SK-N-SH (cell line): ENCODE results near the gene RBM4. TPM values are rescaled to one million over a fixed set of nuclear protein-coding genes. Genes with fewer than 3 reads are reported as not detected.

ENCODE experiments used
- CTCF ChIA-PET: fragments of 300-600, 350-600 bp; formaldehyde crosslinking; extraction: SDS; loops from one replicate; lab custom pipeline; 2021; lab: Yijun Ruan, JAX
- POLR2A ChIA-PET: fragments of 350-600 bp; sonication (Branson Sonifier 250); formaldehyde crosslinking; extraction: SDS; loops from one replicate; lab custom pipeline; 2020; ENCODE audit warnings: antibody characterized with exemption, inconsistent platforms; lab: Yijun Ruan, JAX
- DNase-seq: peaks from one replicate; pipeline ENCODE4 v3.0.0; 2012
- H2AFZ ChIP-seq: fragments of 200-600 bp; sonication (generic); 2 replicates; pipeline ENCODE4 v1.8.1; 2016; ENCODE audit warnings: antibody characterized with exemption, mild to moderate bottlenecking, low read depth
- H3F3A ChIP-seq: fragments of 200-600 bp; sonication (generic); replicated peaks from 2 replicates; pipeline ENCODE3; 2016; ENCODE audit warnings: antibody characterized with exemption, mild to moderate bottlenecking; ENCODE audit not compliant: insufficient read depth
- H3K27ac ChIP-seq, 2 experiments: fragments of 200-500 bp in 1 of 2; fragments of 200-600 bp in 1 of 2; sonication (Bioruptor generic) in 1 of 2; sonication (generic), shearing (Covaris generic) in 1 of 2; 2 replicates each; pipeline versions ENCODE4 v1.5.1 to v1.6.1; 2014 to 2016; ENCODE audit warnings: low read depth in 2 of 2, inconsistent platforms in 1 of 2, low read length in 1 of 2, mild to moderate bottlenecking in 1 of 2, mixed read lengths in 1 of 2
- H3K27me3 ChIP-seq: fragments of 200-600 bp; sonication (generic), shearing (Covaris generic); 2 replicates; pipeline ENCODE4 v1.6.1; 2016; ENCODE audit warnings: mixed run types; ENCODE audit not compliant: insufficient read depth
- H3K36me3 ChIP-seq, 2 experiments: fragments of 200-500 bp in 1 of 2; fragments of 200-600 bp in 1 of 2; sonication (Bioruptor generic) in 1 of 2; sonication (generic) in 1 of 2; replicated peaks in 1 of 2; 2 replicates each; pipeline versions ENCODE3 to v1.5.1; 2014 to 2016; ENCODE audit warnings: low read length in 1 of 2, mild to moderate bottlenecking in 1 of 2; ENCODE audit not compliant: insufficient read depth in 2 of 2, control insufficient read depth in 1 of 2
- H3K4me1 ChIP-seq, 2 experiments: fragments of 200-500 bp in 1 of 2; fragments of 200-600 bp in 1 of 2; sonication (Bioruptor generic) in 1 of 2; sonication (generic), shearing (Covaris generic) in 1 of 2; 2 replicates each; pipeline versions ENCODE4 v1.5.1 to v1.6.1; 2014 to 2016; ENCODE audit warnings: low read depth in 1 of 2, low read length in 1 of 2, mixed run types in 1 of 2; ENCODE audit not compliant: insufficient read depth in 2 of 2, control insufficient read depth in 1 of 2
- H3K4me2 ChIP-seq: fragments of 200-600 bp; sonication (generic), shearing (Covaris generic); 2 replicates; pipeline ENCODE4 v1.6.1; 2017; ENCODE audit warnings: mixed run types
- H3K4me3 ChIP-seq, 2 experiments: fragments of 200-500 bp in 1 of 2; fragments of 200-600 bp in 1 of 2; sonication (Bioruptor generic) in 1 of 2; sonication (generic), shearing (Covaris generic) in 1 of 2; 2 replicates each; pipeline versions ENCODE4 v1.5.1 to v1.8.1; 2014 to 2016; ENCODE audit warnings: low read depth in 2 of 2, inconsistent platforms in 1 of 2, low read length in 1 of 2, mild to moderate bottlenecking in 1 of 2, mixed read lengths in 1 of 2, moderate library complexity in 1 of 2
- H3K79me2 ChIP-seq: fragments of 200-600 bp; sonication (generic); 2 replicates; pipeline ENCODE4 v1.8.1; 2017; ENCODE audit warnings: mild to moderate bottlenecking; ENCODE audit not compliant: insufficient read depth
- H3K9ac ChIP-seq: fragments of 200-600 bp; sonication (generic); 2 replicates; pipeline ENCODE4 v1.6.1; 2017; ENCODE audit warnings: mixed run types
- H3K9me2 ChIP-seq: fragments of 200-600 bp; sonication (generic); 2 replicates; pipeline ENCODE4 v1.6.1; 2017; ENCODE audit warnings: mixed run types
- H3K9me3 ChIP-seq: fragments of 200-600 bp; sonication (generic); 2 replicates; pipeline ENCODE4 v1.6.1; 2017; ENCODE audit warnings: mixed run types, mild to moderate bottlenecking, moderate library complexity
- H4K20me1 ChIP-seq: fragments of 200-600 bp; sonication (generic); 2 replicates; pipeline ENCODE4 v1.6.1; 2017; ENCODE audit warnings: mild to moderate bottlenecking, mixed run types; ENCODE audit not compliant: insufficient read depth
- CHD2 ChIP-seq: fragments of 150-350 bp; IDR thresholded peaks from 2 replicates; pipeline ENCODE4 v1.6.1; 2018; ENCODE audit warnings: low read length; ENCODE audit not compliant: partially characterized antibody
- EP300 ChIP-seq, 2 experiments: IDR thresholded peaks; 2 replicates each; pipeline versions ENCODE4 v1.4.0 to v1.6.1; 2012; ENCODE audit warnings: borderline replicate concordance in 1 of 2, low read depth in 1 of 2, low read length in 1 of 2
- EZH2phosphoT487 ChIP-seq: fragments of 200-600 bp; sonication (generic); IDR thresholded peaks from 2 replicates; pipeline ENCODE4 v1.6.1; 2017; ENCODE audit warnings: low read depth, mixed run types, mild to moderate bottlenecking, antibody characterized with exemption, moderate library complexity, borderline replicate concordance
- FOSL2 ChIP-seq: IDR thresholded peaks from 2 replicates; pipeline ENCODE4 v1.4.0; 2012; ENCODE audit warnings: low read depth, mild to moderate bottlenecking, moderate library complexity, borderline replicate concordance
- FOXM1 ChIP-seq: IDR thresholded peaks from 2 replicates; pipeline ENCODE4 v1.4.0; 2012; ENCODE audit warnings: low read depth, mild to moderate bottlenecking
- GABPA ChIP-seq: IDR thresholded peaks from 2 replicates; pipeline ENCODE4 v1.4.0; 2012; ENCODE audit warnings: low read depth, mild to moderate bottlenecking
- JUND ChIP-seq: IDR thresholded peaks from 2 replicates; pipeline ENCODE4 v1.4.0; 2012
- MXI1 ChIP-seq: IDR thresholded peaks from 2 replicates; pipeline ENCODE4 v1.6.1; 2012; ENCODE audit warnings: mild to moderate bottlenecking, low read depth, low read length, improper control_type of control experiment
- NFIC ChIP-seq: IDR thresholded peaks from 2 replicates; pipeline ENCODE4 v1.4.0; 2012; ENCODE audit warnings: borderline replicate concordance
- PBX3 ChIP-seq: IDR thresholded peaks from 2 replicates; pipeline ENCODE4; 2012
- RFX5 ChIP-seq: IDR thresholded peaks from 2 replicates; pipeline ENCODE4 v1.6.1; 2012; ENCODE audit warnings: mild to moderate bottlenecking, improper control_type of control experiment, low read length
- RXRA ChIP-seq: IDR thresholded peaks from 2 replicates; pipeline ENCODE4 v1.4.0; 2012; ENCODE audit warnings: low read depth, mild to moderate bottlenecking, borderline replicate concordance
- SMC3 ChIP-seq: IDR thresholded peaks from 2 replicates; pipeline ENCODE4 v1.6.1; 2012; ENCODE audit warnings: low read depth, low read length, improper control_type of control experiment
- TAF1 ChIP-seq: IDR thresholded peaks from 2 replicates; pipeline ENCODE4 v1.6.1; 2012; ENCODE audit warnings: low read depth, mild to moderate bottlenecking, low read length, moderate library complexity, borderline replicate concordance
- USF1 ChIP-seq: IDR thresholded peaks from 2 replicates; pipeline ENCODE4 v1.4.0; 2012; ENCODE audit warnings: low read depth, borderline replicate concordance
- WGBS: methylation state at CpG from one replicate; pipeline ENCODE4 v1.1.6; 2017; ENCODE audit warnings: low lambda C conversion rate; 5-methylcytosine and 5-hydroxymethylcytosine counted together
- polyA plus RNA-seq, 3 experiments: library from polyadenylated mRNA; depleted of rRNA; stranded (reverse); fragments of >200 nt; gene quantifications; 2 replicates each; pipeline ENCODE4 v1.2.3, GENCODE V29; 2012
- TF ChIP-seq, protein P1 (sequence below): fragments of 200-600 bp; sonication (generic); IDR thresholded peaks from 2 replicates; pipeline ENCODE4 v1.6.1; 2017; ENCODE audit warnings: antibody characterized with exemption, mild to moderate bottlenecking, moderate library complexity
- TF ChIP-seq, protein P2 (sequence below): fragments of 150-350 bp; IDR thresholded peaks from 2 replicates; pipeline ENCODE4 v1.6.1; 2016; ENCODE audit warnings: mild to moderate bottlenecking, low read depth, low read length
- TF ChIP-seq, protein P3 (sequence below): IDR thresholded peaks from 2 replicates; pipeline ENCODE4 v1.6.1; 2012; ENCODE audit warnings: mild to moderate bottlenecking, low read depth, low read length, moderate library complexity

The RBM4 gene
- polyA plus RNA-seq, 1 of the 3 experiments (the other 2 are of a cell fraction) = 202 TPM

- 75% methylated on average over 4 of the region's 4 CpGs for WGBS
- Histone ChIP-seq H3K4me2 (no peak overlapping the region), H4K20me1 (no peaks in the 10 kb centered on the region), H3K9me3 (no peaks in the 10 kb centered on the region), H3F3A (peaks cover 2% of the 10 kb centered on the region), H3K36me3 (peaks cover 0 to 10% of the 10 kb centered on the region in 2 experiments), H3K9ac (no peak overlapping the region), H3K27ac (no peak overlapping the region), H3K27me3 (no peaks in the 10 kb centered on the region), H3K4me1 (no peaks in the 10 kb centered on the region), H3K79me2 (peaks cover 4% of the 10 kb centered on the region; the same call in 1 of the 2 replicates), H2AFZ (no peak overlapping the region), H3K4me3 (no peak overlapping the region), H3K9me2 (no peaks in the 10 kb centered on the region)
- POLR2A ChIA-PET = no interaction called here
- CTCF ChIA-PET = interaction anchor here (1.7 kb wide), 1 partner anchor 31 kb away, joined by 3 read pairs; no protein-coding TSS in a partner anchor
- TF ChIP-seq RFX5 = no peak
- no peak for TF ChIP-seq NFIC
- no peak for TF ChIP-seq GABPA
- no peak for TF ChIP-seq FOXM1
- TF ChIP-seq, protein P1, sequence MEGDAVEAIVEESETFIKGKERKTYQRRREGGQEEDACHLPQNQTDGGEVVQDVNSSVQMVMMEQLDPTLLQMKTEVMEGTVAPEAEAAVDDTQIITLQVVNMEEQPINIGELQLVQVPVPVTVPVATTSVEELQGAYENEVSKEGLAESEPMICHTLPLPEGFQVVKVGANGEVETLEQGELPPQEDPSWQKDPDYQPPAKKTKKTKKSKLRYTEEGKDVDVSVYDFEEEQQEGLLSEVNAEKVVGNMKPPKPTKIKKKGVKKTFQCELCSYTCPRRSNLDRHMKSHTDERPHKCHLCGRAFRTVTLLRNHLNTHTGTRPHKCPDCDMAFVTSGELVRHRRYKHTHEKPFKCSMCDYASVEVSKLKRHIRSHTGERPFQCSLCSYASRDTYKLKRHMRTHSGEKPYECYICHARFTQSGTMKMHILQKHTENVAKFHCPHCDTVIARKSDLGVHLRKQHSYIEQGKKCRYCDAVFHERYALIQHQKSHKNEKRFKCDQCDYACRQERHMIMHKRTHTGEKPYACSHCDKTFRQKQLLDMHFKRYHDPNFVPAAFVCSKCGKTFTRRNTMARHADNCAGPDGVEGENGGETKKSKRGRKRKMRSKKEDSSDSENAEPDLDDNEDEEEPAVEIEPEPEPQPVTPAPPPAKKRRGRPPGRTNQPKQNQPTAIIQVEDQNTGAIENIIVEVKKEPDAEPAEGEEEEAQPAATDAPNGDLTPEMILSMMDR = no peak
- TF ChIP-seq PBX3 = no peak
- no peak for TF ChIP-seq EP300 (IDR thresholded peaks at IDR 0.05; ENCODE audit: borderline replicate concordance in 1 of 2, low read depth in 1 of 2, low read length in 1 of 2)
- TF ChIP-seq TAF1 = no peak
- no peak for TF ChIP-seq SMC3
- no peak for DNase-seq
Observed at GRCh38 chr11:66609721-66610617, 28.5 kb upstream of the RBM4 start.

GRCh38 chr11:66612458-66612857 lies 26.0 kb upstream of the RBM4 start:
- DNase-seq = no peak
- no peak overlapping the region for H2AFZ ChIP-seq
- peaks cover 22% of the 10 kb centered on the region for H3K79me2 ChIP-seq
- peaks cover 7% of the 10 kb centered on the region for H4K20me1 ChIP-seq
- no peaks in the 10 kb centered on the region for H3K36me3 ChIP-seq
- 100% methylated on average over 1 of the region's 1 CpG for WGBS
- H3K27me3 ChIP-seq = no peaks in the 10 kb centered on the region
- H3K4me2 ChIP-seq = no peak overlapping the region
- no peak overlapping the region for H3K9ac ChIP-seq
- H3K4me3 ChIP-seq = no peak overlapping the region
- no peak overlapping the region for H3K27ac ChIP-seq
- H3K9me3 ChIP-seq = no peaks in the 10 kb centered on the region
- H3K4me1 ChIP-seq = no peaks in the 10 kb centered on the region
- CTCF ChIA-PET = interaction anchor here (0.9 kb wide), 1 partner anchor 203 kb away, joined by 3 read pairs; no protein-coding TSS in a partner anchor
- H3F3A ChIP-seq = peaks cover 9% of the 10 kb centered on the region
- no peaks in the 10 kb centered on the region for H3K9me2 ChIP-seq
- POLR2A ChIA-PET = interaction anchor here (1.0 kb wide), 1 partner anchor 65 kb away, joined by 3 read pairs; the partner anchor contains the start of gene RBM4B
- TF ChIP-seq TAF1 (no peak), MXI1 (no peak), EZH2phosphoT487 (no peak), JUND (no peak), CHD2 (no peak), FOSL2 (no peak), RXRA (no peak), USF1 (no peak)
- TF ChIP-seq, protein P2, sequence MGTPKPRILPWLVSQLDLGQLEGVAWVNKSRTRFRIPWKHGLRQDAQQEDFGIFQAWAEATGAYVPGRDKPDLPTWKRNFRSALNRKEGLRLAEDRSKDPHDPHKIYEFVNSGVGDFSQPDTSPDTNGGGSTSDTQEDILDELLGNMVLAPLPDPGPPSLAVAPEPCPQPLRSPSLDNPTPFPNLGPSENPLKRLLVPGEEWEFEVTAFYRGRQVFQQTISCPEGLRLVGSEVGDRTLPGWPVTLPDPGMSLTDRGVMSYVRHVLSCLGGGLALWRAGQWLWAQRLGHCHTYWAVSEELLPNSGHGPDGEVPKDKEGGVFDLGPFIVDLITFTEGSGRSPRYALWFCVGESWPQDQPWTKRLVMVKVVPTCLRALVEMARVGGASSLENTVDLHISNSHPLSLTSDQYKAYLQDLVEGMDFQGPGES = no peak
- TF ChIP-seq, protein P3, sequence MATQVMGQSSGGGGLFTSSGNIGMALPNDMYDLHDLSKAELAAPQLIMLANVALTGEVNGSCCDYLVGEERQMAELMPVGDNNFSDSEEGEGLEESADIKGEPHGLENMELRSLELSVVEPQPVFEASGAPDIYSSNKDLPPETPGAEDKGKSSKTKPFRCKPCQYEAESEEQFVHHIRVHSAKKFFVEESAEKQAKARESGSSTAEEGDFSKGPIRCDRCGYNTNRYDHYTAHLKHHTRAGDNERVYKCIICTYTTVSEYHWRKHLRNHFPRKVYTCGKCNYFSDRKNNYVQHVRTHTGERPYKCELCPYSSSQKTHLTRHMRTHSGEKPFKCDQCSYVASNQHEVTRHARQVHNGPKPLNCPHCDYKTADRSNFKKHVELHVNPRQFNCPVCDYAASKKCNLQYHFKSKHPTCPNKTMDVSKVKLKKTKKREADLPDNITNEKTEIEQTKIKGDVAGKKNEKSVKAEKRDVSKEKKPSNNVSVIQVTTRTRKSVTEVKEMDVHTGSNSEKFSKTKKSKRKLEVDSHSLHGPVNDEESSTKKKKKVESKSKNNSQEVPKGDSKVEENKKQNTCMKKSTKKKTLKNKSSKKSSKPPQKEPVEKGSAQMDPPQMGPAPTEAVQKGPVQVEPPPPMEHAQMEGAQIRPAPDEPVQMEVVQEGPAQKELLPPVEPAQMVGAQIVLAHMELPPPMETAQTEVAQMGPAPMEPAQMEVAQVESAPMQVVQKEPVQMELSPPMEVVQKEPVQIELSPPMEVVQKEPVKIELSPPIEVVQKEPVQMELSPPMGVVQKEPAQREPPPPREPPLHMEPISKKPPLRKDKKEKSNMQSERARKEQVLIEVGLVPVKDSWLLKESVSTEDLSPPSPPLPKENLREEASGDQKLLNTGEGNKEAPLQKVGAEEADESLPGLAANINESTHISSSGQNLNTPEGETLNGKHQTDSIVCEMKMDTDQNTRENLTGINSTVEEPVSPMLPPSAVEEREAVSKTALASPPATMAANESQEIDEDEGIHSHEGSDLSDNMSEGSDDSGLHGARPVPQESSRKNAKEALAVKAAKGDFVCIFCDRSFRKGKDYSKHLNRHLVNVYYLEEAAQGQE = no peak
